WTC11 (cell line): Measurements from ENCODE around the gene LASP1.

Experiments
- ATF2 ChIP-seq: sonication (generic); formaldehyde crosslinking; IDR thresholded peaks from 2 replicates; pipeline ENCODE4 v1.8.1; 2022; ENCODE audit warnings: low read depth, missing genetic modification reagents, borderline replicate concordance
- CTCF ChIP-seq: fragments of 200-600 bp; IDR thresholded peaks from 2 replicates; pipeline ENCODE4 v1.8.0; 2022; ENCODE audit warnings: antibody characterized with exemption
- TF ChIP-seq, protein P1 (sequence below): sonication (generic); formaldehyde crosslinking; IDR thresholded peaks from 2 replicates; pipeline ENCODE4 v1.8.1; 2023; ENCODE audit warnings: mild to moderate bottlenecking, missing genetic modification reagents, moderate library complexity

DNA sequence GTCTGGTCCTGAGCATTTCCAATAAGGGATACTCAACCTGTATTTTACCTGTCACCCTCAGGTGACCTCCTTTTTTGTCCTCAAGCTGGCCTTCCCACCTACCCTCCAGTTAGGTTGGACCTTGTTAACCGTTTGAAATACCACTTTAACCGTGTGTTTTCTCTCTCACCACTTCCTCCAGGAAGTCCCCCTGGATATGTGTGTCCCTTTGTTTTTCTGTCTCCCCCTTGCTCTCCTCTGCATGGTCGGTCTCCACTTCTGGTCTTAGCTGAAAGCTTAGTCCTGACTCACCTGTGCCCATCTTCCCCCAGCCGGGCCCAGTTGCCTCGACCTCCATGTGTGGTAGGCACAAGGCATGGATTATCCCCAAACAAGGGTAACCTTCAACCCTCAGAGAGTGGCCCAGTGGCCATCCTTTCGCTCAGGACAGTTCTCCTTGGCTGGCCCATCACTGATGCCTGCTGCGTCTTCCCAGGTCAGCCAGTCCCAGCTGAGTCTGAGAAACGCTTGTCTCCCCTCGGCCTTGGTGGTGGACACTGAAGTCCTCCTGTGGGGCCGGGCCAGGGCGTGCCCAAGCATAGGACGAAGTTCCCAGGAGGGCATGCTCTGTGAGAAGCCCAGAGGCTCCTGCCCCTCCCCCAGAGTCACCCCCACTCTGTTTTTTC is 20.0 kb downstream of the LASP1 start:
- TF ChIP-seq CTCF = no peak
- TF ChIP-seq, protein P1, sequence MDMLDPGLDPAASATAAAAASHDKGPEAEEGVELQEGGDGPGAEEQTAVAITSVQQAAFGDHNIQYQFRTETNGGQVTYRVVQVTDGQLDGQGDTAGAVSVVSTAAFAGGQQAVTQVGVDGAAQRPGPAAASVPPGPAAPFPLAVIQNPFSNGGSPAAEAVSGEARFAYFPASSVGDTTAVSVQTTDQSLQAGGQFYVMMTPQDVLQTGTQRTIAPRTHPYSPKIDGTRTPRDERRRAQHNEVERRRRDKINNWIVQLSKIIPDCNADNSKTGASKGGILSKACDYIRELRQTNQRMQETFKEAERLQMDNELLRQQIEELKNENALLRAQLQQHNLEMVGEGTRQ = no peak
- TF ChIP-seq ATF2 (CRISPR knock-in tag) = no peak
